ACC112 (cell line): Measurements from ENCODE around the gene AP5Z1.

Experiments
- H2AFZ ChIP-seq: fragments of 200-600 bp; sonication (generic); one replicate; pipeline ENCODE4 v1.6.0; 2017; ENCODE audit warnings: antibody characterized with exemption, low read length; ENCODE audit not compliant: unreplicated experiment
- H3K27ac ChIP-seq: fragments of 200-600 bp; sonication (generic); 2 replicates; pipeline ENCODE4 v1.5.1; 2014; ENCODE audit warnings: low read depth, mild to moderate bottlenecking, antibody characterized with exemption, low read length, moderate library complexity
- H3K27me3 ChIP-seq: fragments of 200-600 bp; sonication (generic); 2 replicates; pipeline ENCODE4 v1.6.1; 2014; ENCODE audit warnings: mild to moderate bottlenecking, antibody characterized with exemption, low read length, moderate library complexity, mixed read lengths; ENCODE audit not compliant: insufficient read depth
- H3K36me3 ChIP-seq: fragments of 200-600 bp; sonication (generic); 2 replicates; pipeline ENCODE4 v1.6.1; 2016; ENCODE audit warnings: mild to moderate bottlenecking, antibody characterized with exemption, low read length, moderate library complexity, mixed read lengths; ENCODE audit not compliant: insufficient read depth
- H3K4me1 ChIP-seq: fragments of 200-600 bp; sonication (generic); one replicate; pipeline ENCODE4 v1.6.1; 2016; ENCODE audit warnings: low read length, mixed read lengths; ENCODE audit not compliant: insufficient read depth, unreplicated experiment, control insufficient read depth
- H3K4me3 ChIP-seq: fragments of 200-600 bp; sonication (generic); 2 replicates; pipeline ENCODE4 v1.5.1; 2014; ENCODE audit warnings: mild to moderate bottlenecking, low read depth, low read length
- H3K79me2 ChIP-seq: fragments of 200-600 bp; sonication (generic); one replicate; pipeline ENCODE4 v1.6.0; 2016; ENCODE audit warnings: low read length; ENCODE audit not compliant: control insufficient read depth, unreplicated experiment, insufficient read depth

Gene AP5Z1

GRCh38 chr7:4805110-4805983, 29.9 kb downstream of the AP5Z1 start:
- Histone ChIP-seq H3K36me3 (no peaks in the 10 kb centered on the region), H3K79me2 (no peaks in the 10 kb centered on the region), H3K27me3 (no peaks in the 10 kb centered on the region), H3K27ac (no peak overlapping the region), H3K4me3 (no peak overlapping the region), H3K4me1 (no peaks in the 10 kb centered on the region), H2AFZ (no peak overlapping the region)

DNA sequence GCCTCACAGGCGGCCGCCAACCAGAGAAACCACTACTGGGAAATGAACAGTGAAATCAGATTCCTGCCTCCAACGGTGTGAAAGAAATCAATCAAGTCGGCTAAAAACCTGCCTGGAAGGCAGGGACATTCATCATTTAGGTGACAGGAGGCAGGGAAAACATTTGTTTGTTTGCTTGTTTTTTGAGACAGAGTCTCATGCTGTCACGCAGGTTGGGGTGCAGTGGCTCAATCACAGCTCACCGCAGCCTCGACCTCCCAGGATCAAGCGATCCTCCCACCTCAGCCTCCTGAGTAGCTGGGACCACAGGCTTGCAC, 30.5 kb downstream of the AP5Z1 start:
- no peak overlapping the region for H3K27ac ChIP-seq
- no peak overlapping the region for H2AFZ ChIP-seq
- no peaks in the 10 kb centered on the region for H3K4me1 ChIP-seq
- H3K4me3 ChIP-seq: no peak overlapping the region
- H3K79me2 ChIP-seq: no peaks in the 10 kb centered on the region
- no peaks in the 10 kb centered on the region for H3K27me3 ChIP-seq
- H3K36me3 ChIP-seq: no peaks in the 10 kb centered on the region

GRCh38 chr7:4806983-4807597, 31.7 kb downstream of the AP5Z1 start:
- H3K4me3 ChIP-seq: no peak overlapping the region
- no peaks in the 10 kb centered on the region for H3K36me3 ChIP-seq
- no peaks in the 10 kb centered on the region for H3K79me2 ChIP-seq
- no peaks in the 10 kb centered on the region for H3K27me3 ChIP-seq
- H3K4me1 ChIP-seq: no peaks in the 10 kb centered on the region
- no peak overlapping the region for H2AFZ ChIP-seq
- no peak overlapping the region for H3K27ac ChIP-seq

DNA sequence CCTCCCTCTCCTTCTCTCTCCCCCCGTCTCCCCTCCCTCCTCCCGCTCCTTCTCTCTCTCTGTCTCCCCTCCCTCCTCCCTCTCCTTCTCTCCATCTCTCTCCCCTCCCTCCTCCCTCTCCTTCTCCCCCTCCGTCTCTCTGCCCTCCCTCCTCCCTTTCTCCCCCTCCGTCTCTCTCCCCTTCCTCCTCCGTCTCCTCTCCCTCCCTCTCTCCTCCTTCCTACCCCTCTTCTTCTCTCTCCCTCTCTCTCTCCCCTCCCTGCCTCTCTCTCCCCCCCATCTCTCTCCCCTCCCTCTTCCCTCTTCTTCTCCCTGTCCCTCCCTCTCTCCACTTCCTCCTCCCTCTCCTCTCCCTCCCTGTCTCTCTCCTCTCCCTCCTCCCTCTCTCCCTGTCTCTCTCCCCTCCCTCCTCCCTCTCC, 32.2 kb downstream of the AP5Z1 start:
- no peaks in the 10 kb centered on the region for H3K27me3 ChIP-seq
- no peaks in the 10 kb centered on the region for H3K36me3 ChIP-seq
- no peak overlapping the region for H3K4me3 ChIP-seq
- no peaks in the 10 kb centered on the region for H3K4me1 ChIP-seq
- H3K27ac ChIP-seq: no peak overlapping the region
- no peak overlapping the region for H2AFZ ChIP-seq
- no peaks in the 10 kb centered on the region for H3K79me2 ChIP-seq

DNA sequence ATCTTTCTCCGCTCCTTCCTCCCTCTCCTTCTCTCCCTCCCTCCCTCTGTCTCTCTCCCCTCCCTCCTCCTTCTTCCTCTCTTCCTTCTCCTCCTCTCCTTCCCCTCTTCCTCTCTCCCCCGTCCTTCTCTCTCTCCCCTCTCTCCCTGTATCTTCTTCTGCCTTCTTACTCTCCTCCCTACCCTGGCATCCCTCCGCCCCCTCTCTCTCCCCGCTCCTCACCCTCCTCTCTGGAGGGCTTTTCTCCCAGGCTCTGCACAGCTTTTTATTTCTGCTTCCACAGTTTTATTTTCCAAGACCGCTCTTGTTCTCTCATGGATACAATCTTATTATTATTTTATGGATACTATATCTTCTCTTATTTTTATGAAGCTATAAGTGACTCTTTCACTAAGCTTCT, 32.6 kb downstream of the AP5Z1 start:
- Histone ChIP-seq H2AFZ (no peak overlapping the region), H3K27ac (no peak overlapping the region), H3K79me2 (no peaks in the 10 kb centered on the region), H3K27me3 (no peaks in the 10 kb centered on the region), H3K4me3 (no peak overlapping the region), H3K36me3 (no peaks in the 10 kb centered on the region), H3K4me1 (no peaks in the 10 kb centered on the region)

GRCh38 chr7:4808565-4808964, 33.1 kb downstream of the AP5Z1 start:
- no peak overlapping the region for H3K27ac ChIP-seq
- H3K4me3 ChIP-seq: no peak overlapping the region
- H3K79me2 ChIP-seq: no peaks in the 10 kb centered on the region
- no peaks in the 10 kb centered on the region for H3K36me3 ChIP-seq
- no peak overlapping the region for H2AFZ ChIP-seq
- no peaks in the 10 kb centered on the region for H3K4me1 ChIP-seq
- H3K27me3 ChIP-seq: no peaks in the 10 kb centered on the region

DNA sequence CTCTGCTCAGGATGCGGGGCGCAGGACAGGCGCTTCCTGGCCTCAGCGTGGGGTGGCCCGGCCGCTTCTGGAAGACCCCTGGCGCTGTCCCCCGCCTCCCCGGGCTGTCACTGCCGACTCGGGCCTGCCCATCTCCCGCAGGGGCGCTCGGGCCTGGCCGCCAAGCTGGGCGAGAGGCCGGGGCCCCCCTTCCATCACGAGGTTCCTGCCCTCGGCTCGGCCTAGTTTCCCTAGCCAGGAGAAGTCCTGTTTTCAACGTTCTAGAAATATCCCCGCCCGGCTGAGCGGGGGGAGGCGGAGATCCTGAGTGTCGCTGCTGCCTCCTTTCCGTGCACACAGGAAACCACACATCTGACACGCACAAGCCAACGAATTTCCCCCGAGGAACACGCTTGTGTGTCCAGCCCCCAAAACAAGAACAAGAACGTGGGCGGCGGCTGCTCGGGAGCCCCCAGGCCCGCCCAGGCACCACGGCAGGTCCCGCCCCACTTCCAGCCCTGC, 33.7 kb downstream of the AP5Z1 start:
- no peak overlapping the region for H3K27ac ChIP-seq
- H3K4me1 ChIP-seq: no peaks in the 10 kb centered on the region

DNA sequence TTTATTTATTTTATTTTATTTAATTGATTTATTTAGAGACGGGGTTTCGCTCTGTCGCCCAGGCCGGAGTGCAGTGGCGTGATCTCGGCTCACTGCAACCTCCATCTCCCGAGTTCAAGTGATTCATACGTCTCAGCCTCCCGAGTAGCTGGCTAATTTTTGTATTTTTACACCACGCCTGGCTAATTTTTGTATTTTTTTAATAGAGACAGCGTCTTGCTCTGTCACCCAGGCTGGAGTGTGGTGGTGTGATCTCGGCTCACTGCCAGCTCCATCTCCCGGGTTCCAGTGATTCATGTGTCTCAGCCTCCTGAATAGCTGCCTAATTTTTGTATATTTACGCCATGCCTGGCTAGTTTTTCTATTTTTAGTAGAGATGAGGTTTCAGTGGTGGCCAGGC, 34.2 kb downstream of the AP5Z1 start:
- H3K27ac ChIP-seq: no peak overlapping the region
- H3K79me2 ChIP-seq: no peaks in the 10 kb centered on the region
- H3K4me1 ChIP-seq: no peaks in the 10 kb centered on the region
- no peaks in the 10 kb centered on the region for H3K36me3 ChIP-seq
- no peaks in the 10 kb centered on the region for H3K27me3 ChIP-seq
- H2AFZ ChIP-seq: no peak overlapping the region
- H3K4me3 ChIP-seq: no peak overlapping the region

More for the DNA sequence above, 33.7 kb downstream of the AP5Z1 start:
- Histone ChIP-seq H2AFZ (no peak overlapping the region), H3K36me3 (no peaks in the 10 kb centered on the region), H3K79me2 (no peaks in the 10 kb centered on the region), H3K4me3 (no peak overlapping the region), H3K27me3 (no peaks in the 10 kb centered on the region)

GRCh38 chr7:4814433-4814832, 39.0 kb downstream of the AP5Z1 start:
- Histone ChIP-seq H3K27ac (no peak overlapping the region), H3K79me2 (no peaks in the 10 kb centered on the region), H3K4me3 (no peak overlapping the region), H3K4me1 (no peaks in the 10 kb centered on the region), H3K27me3 (no peaks in the 10 kb centered on the region), H3K36me3 (no peaks in the 10 kb centered on the region), H2AFZ (no peak overlapping the region)

DNA sequence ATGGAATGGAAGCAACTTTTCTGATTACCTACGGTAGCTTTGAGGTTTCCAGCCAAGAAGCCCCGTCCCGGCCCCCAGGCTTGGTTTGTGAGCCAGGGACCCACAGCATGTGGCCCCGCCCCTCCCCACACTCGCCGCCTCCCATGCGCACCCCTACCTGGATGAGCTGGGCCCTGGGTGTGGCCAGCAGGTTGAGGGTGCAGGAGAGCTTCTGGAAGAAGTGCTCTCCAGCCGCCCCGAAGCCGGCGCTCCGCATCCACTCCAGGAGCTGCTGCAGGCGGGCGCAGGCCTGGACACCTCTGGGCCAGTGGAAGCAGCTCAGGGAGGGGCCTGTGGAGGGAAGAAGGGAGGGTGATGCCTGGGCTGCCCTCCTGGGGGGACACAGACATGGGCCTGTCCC, 39.7 kb downstream of the AP5Z1 start:
- Histone ChIP-seq H3K4me3 (no peak overlapping the region), H2AFZ (no peak overlapping the region), H3K36me3 (no peaks in the 10 kb centered on the region), H3K79me2 (no peaks in the 10 kb centered on the region), H3K27me3 (0 out of 2 replicates have a peak, but pooled peaks cover 4% of the 10 kb centered on the region), H3K27ac (no peak overlapping the region), H3K4me1 (no peaks in the 10 kb centered on the region)
